NT2/D1 (cell line): ENCODE data around the gene SIRPB1.

Experiments used
- YY1 ChIP-seq: IDR thresholded peaks from 2 replicates; pipeline ENCODE4 v1.6.1; 2011; ENCODE audit not compliant: insufficient read length, insufficient read depth
- ZNF274 ChIP-seq: IDR thresholded peaks from 2 replicates; pipeline ENCODE4 v1.6.1; 2011; ENCODE audit warnings: mild to moderate bottlenecking, low read depth, low read length

DNA sequence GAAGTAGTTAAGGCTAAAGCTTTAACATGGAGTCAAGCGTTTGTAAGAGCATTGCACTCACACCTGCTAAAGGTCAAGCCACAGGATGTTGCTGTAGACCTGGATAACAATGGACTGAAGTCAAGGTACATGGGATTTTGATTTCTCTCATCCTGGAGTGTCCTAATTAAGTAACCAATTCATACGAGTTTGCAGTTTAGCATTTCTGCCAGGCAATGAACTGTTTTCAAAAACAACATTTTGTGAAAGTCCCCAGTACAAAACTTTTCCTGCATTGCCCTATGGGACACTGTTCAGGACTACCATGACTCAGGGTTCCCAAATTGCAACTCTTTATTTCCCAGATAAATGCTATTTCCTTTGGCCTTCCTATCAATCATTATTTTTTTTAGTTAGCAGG is 17.4 kb upstream of the SIRPB1 start:
- no peak for TF ChIP-seq YY1
- TF ChIP-seq ZNF274: no peak
